ENCODE measurements around the gene PLD4. TPM values are rescaled to one million over a fixed set of nuclear protein-coding genes. Genes with fewer than 3 reads are reported as not detected.

Gene PLD4
- total RNA-seq, 4 donors from 2014 or later: 1.7 to 4.1 TPM; not detected in 2

- TF ChIP-seq POLR2A (IDR thresholded peaks at IDR 0.05) (no peak), CTCF (IDR thresholded peaks at IDR 0.05) (no peak)
- Histone ChIP-seq H3K4me3 (peak overlapping the region in 3 of 4 donors; percentile 15 to 33 (median 20)), H3K9me3 (no peaks in the 10 kb centered on the region), H3K36me3 (no peaks in the 10 kb centered on the region), H3K27me3 (no peaks in the 10 kb centered on the region), H3K4me1 (peaks cover 0 to 60% (median 13%) of the 10 kb centered on the region in 4 donors), H3K27ac (peak overlapping the region; percentile 23 to 90 (median 52))
- no peak for DNase-seq
Measured at GRCh38 chr14:104967386-104968152, 42.9 kb downstream of the PLD4 start.

- peak overlapping the region in 3 of 4 donors; percentile 15 to 33 (median 20) for H3K4me3 ChIP-seq
- peaks cover 0 to 66% (median 15%) of the 10 kb centered on the region in 4 donors for H3K4me1 ChIP-seq
- TF ChIP-seq CTCF (IDR thresholded peaks at IDR 0.05) (no peak), POLR2A (IDR thresholded peaks at IDR 0.05) (no peak)
- H3K36me3 ChIP-seq: no peaks in the 10 kb centered on the region
- no peaks in the 10 kb centered on the region for H3K9me3 ChIP-seq
- DNase-seq: peak in 2 of 3 donors; percentile 64 to 70
- H3K27me3 ChIP-seq: no peaks in the 10 kb centered on the region
- peak overlapping the region; percentile 23 to 90 (median 52) for H3K27ac ChIP-seq
Measured at GRCh38 chr14:104968153-104968527, 43.5 kb downstream of the PLD4 start.

GRCh38 chr14:104968541-104969401 is 44.1 kb downstream of the PLD4 start:
- H3K4me3 ChIP-seq: peak overlapping the region in 1 of 4 donors; percentile 33
- TF ChIP-seq POLR2A (IDR thresholded peaks at IDR 0.05): no peak
- TF ChIP-seq CTCF (IDR thresholded peaks at IDR 0.05): peak in 1 of 6 experiments; percentile 45
- H3K4me1 ChIP-seq: peaks cover 0 to 72% (median 15%) of the 10 kb centered on the region in 4 donors
- DNase-seq: peak in 2 of 3 donors; percentile 80 to 90
- no peaks in the 10 kb centered on the region for H3K27me3 ChIP-seq
- peak overlapping the region in 3 of 4 donors; percentile 5 to 90 (median 67) for H3K27ac ChIP-seq
- no peaks in the 10 kb centered on the region for H3K9me3 ChIP-seq
- no peaks in the 10 kb centered on the region for H3K36me3 ChIP-seq

GRCh38 chr14:104969741-104970230 is 45.1 kb downstream of the PLD4 start:
- no peaks in the 10 kb centered on the region for H3K27me3 ChIP-seq
- no peak for DNase-seq
- no peaks in the 10 kb centered on the region for H3K36me3 ChIP-seq
- peak overlapping the region in 3 of 4 donors; percentile 17 to 90 (median 56) for H3K27ac ChIP-seq
- peaks cover 0 to 82% (median 15%) of the 10 kb centered on the region in 4 donors for H3K4me1 ChIP-seq
- H3K9me3 ChIP-seq: no peaks in the 10 kb centered on the region
- no peak for TF ChIP-seq POLR2A (IDR thresholded peaks at IDR 0.05)
- TF ChIP-seq CTCF (IDR thresholded peaks at IDR 0.05): no peak
- peak overlapping the region in 2 of 4 donors; percentile 6 to 31 for H3K4me3 ChIP-seq

GRCh38 chr14:104970231-104971068 is 45.8 kb downstream of the PLD4 start:
- no peaks in the 10 kb centered on the region for H3K9me3 ChIP-seq
- no peaks in the 10 kb centered on the region for H3K36me3 ChIP-seq
- H3K4me3 ChIP-seq: peak overlapping the region in 2 of 4 donors; percentile 6 to 31
- H3K27ac ChIP-seq: peak overlapping the region in 3 of 4 donors; percentile 17 to 90 (median 56)
- TF ChIP-seq POLR2A (IDR thresholded peaks at IDR 0.05) (no peak), CTCF (IDR thresholded peaks at IDR 0.05) (no peak)
- peak in 1 of 3 donors; percentile 68 for DNase-seq
- no peaks in the 10 kb centered on the region for H3K27me3 ChIP-seq
- H3K4me1 ChIP-seq: peaks cover 0 to 88% (median 15%) of the 10 kb centered on the region in 4 donors

Data from Peyer's patch (tissue), 4 donors.